ENCODE measurements around the gene TPT1. TPM values are rescaled to one million over a fixed set of nuclear protein-coding genes. Genes with fewer than 3 reads are reported as not detected.

The TPT1 gene
- total RNA-seq, 1 donor from 2014 or later, result 2,987 TPM

DNA sequence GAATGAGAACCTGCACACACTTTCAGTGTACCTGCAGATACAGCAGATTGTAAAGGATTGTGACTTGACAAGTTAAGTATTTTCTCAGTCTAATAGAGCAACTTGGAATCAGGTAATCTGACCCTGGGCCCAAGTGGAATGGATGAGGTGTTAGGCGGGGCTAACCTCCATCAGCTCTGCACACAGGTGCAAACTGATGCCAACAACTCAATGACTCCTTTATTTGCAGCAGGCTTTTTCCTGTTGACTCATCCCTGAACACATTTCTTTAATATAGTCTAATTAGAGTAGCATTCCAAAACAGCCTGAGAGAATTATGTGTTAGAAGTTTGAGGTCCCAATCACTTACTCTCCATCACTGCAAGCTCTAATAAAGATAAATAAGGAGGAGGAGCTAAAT, 48.8 kb downstream of the TPT1 start:
- H3K4me3 Mint-ChIP-seq (ENCODE audit: unreplicated experiment), result no peak overlapping the region
- H3K9me3 Mint-ChIP-seq (ENCODE audit: low read depth), result no peaks in the 10 kb centered on the region
- no peak overlapping the region for H3K27ac Mint-ChIP-seq (ENCODE audit: unreplicated experiment)
- H3K4me1 Mint-ChIP-seq (ENCODE audit: low read depth), result peaks cover 8% of the 10 kb centered on the region
- peaks cover 3% of the 10 kb centered on the region for H3K36me3 Mint-ChIP-seq (ENCODE audit: low read depth)
- no peaks in the 10 kb centered on the region for H3K27me3 Mint-ChIP-seq (ENCODE audit: low read depth)
- DNase-seq (ENCODE audit: low spot score), result no peak
- TF ChIP-seq, protein P1, sequence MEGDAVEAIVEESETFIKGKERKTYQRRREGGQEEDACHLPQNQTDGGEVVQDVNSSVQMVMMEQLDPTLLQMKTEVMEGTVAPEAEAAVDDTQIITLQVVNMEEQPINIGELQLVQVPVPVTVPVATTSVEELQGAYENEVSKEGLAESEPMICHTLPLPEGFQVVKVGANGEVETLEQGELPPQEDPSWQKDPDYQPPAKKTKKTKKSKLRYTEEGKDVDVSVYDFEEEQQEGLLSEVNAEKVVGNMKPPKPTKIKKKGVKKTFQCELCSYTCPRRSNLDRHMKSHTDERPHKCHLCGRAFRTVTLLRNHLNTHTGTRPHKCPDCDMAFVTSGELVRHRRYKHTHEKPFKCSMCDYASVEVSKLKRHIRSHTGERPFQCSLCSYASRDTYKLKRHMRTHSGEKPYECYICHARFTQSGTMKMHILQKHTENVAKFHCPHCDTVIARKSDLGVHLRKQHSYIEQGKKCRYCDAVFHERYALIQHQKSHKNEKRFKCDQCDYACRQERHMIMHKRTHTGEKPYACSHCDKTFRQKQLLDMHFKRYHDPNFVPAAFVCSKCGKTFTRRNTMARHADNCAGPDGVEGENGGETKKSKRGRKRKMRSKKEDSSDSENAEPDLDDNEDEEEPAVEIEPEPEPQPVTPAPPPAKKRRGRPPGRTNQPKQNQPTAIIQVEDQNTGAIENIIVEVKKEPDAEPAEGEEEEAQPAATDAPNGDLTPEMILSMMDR (IDR thresholded peaks at IDR 0.05), result no peak

DNA sequence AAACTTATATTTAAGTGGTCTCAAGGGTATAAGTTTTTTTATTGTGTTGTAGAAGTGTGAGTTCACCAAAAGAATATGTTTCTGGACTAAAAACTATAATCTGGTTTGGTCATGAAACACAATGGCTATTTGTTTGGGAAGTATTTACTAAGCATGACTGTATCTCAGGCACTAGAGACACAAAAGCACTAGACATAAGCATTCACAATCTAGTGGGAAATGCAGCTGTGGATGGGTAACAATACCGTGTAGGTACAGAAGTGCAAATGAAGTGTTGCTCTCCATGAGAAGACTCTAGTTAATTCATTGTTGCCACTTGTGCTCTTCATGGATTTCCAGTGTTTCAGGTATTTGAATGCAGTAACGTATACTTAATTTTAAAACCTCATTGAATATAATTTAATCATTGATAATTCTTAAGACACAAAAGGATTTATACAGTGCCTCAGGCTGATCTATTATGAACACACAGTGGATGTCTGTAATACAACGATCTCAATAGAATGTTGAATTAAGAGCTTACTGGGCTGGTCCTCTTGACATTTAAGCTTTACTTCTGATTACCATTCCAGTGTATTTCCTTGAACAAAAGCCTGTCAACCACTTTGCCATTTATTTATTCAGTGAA, 50.9 kb downstream of the TPT1 start:
- H3K9me3 Mint-ChIP-seq (ENCODE audit: low read depth), result no peaks in the 10 kb centered on the region
- TF ChIP-seq, protein P1 (IDR thresholded peaks at IDR 0.05), result no peak
- H3K4me3 Mint-ChIP-seq (ENCODE audit: unreplicated experiment), result no peak overlapping the region
- no peak for DNase-seq (ENCODE audit: low spot score)
- H3K27me3 Mint-ChIP-seq (ENCODE audit: low read depth), result no peaks in the 10 kb centered on the region
- H3K27ac Mint-ChIP-seq (ENCODE audit: unreplicated experiment), result no peak overlapping the region
- H3K36me3 Mint-ChIP-seq (ENCODE audit: low read depth), result peaks cover 5% of the 10 kb centered on the region
- no peaks in the 10 kb centered on the region for H3K4me1 Mint-ChIP-seq (ENCODE audit: low read depth)

Other genes with a start within 250 kb of the TPT1 start
- 15.4 to 18.7 TPM (median 15.6 TPM) in 3 replicates for gene GTF2F2, start 220.7 kb downstream of the TPT1 start, total RNA-seq
- gene KCTD4, start 140.1 kb downstream of the TPT1 start, total RNA-seq, result not detected in 3 replicates
- 11.6 to 15.0 TPM (median 13.4 TPM) in 3 replicates for gene SLC25A30, start 77.2 kb upstream of the TPT1 start, total RNA-seq
- 22.4 to 30.4 TPM (median 23.8 TPM) in 3 replicates for gene COG3, start 123.8 kb upstream of the TPT1 start, total RNA-seq

Measured in chondrocyte (in vitro differentiated cells).